GM21528 (cell line): ENCODE measurements around the gene GAS2L3.
"Not testable (repeated sequence)": the region's sequence is repeated elsewhere in the genome, so short reads cannot be mapped to it uniquely, and the experiment has no call there.

Source experiments
- ATAC-seq: cut with Tn5 transposase; IDR thresholded peaks from one replicate; pipeline ENCODE4 v1.9.1; 2021; ENCODE audit warnings: mild to moderate bottlenecking, moderate library complexity; ENCODE audit not compliant: unreplicated experiment, low FRiP score

The GAS2L3 gene

DNA sequence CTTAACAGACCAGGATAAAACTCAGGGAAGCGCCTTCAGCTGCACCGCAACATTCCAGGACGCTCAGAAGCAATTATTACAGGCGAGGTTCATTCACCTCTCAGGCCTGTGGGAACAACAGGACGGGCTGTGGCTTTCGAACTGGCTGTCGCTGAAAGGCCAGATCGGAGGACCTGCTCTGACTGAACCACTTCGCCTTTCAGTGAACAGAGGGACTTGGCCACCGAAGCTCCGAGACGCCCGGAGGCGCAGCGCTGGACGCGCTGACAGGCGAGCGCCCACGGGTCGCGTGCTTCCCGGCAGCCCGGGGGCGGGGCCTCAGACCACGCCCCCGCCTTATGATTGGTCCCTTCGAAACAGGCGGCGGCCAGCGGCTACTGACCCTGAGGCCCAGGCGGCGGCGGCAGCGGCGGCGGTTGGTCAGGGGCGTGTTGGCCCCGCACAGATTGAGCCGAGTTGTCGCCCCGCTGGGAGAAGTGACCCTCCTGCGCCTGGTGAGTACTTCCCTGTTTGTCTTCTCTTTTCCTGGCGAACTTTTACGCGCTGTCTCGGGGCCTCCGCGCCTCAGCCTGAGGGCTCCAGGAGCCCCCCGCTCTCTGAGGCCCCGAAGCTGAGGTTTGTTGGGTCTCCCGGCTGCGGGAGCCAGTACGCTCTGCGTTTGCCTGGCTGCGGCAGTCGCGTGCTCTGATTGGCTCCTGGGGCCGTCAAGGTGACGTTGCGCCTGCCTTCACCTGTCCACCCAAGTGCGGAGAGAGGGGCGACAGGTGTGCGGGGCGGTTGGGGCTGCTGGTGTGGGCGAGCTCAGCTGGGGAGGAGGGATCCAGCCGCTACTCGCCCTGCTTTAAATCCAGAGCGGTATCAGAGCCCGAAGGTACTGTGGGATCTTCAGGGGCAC, at the start of gene GAS2L3:
TSS of gene GAS2L3 (plus strand) at position 393 of the 895 bp plus-strand sequence. CDS start 21,221 bp downstream, outside the sequence.
- peak; percentile 98 for ATAC-seq

DNA sequence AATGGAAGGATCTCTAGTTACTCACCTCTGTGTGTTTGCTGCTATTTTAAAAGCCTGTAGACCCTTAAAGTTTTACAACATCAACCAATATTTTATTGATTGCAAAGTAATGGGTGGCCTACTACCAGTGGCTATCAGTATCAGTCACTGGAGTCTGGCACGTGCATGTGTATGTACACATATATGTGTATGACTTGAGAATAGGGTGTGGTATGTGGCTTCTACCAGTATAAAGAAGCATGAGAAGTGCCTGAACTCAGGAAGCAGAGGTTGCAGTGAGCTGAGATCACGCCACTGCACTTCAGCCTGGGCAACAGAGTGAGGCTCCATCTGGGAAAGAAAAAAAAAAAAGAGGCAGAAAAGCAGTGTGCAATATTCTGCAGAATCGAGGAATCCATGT, 45.5 kb upstream of the GAS2L3 start:
- no peak for ATAC-seq

DNA sequence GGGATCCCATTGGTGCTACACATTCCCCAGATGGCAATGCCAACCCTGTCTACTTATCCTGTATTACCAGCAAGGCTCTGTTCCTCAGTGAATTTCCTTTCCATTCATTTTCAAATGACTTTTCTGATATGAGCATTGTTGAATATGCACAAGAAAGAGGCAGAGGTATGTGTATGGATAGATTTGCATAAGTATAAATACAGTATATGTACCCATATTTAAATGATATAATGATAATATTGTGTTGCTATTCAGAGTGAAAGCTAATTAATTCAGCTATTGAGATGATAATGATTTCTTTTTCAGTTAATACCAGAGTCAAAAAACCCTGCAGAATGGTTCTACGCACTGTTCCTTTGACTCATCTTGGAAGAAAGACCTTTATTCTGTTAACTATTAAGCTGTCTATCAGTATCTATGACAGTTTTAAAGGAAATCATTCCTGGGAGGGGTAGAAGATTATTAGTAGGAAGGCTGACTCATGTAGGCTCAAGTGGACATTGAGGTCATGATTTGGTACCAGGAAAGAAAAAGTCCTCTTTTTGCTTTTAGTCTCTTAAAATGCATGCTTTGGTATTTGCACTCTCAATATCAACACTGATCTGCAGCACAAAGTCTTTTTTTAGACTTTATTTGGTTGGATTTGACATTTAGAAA, 44.9 kb upstream of the GAS2L3 start:
- no peak for ATAC-seq

GRCh38 chr12:100529756-100530350, 43.6 kb upstream of the GAS2L3 start:
- ATAC-seq = no peak

DNA sequence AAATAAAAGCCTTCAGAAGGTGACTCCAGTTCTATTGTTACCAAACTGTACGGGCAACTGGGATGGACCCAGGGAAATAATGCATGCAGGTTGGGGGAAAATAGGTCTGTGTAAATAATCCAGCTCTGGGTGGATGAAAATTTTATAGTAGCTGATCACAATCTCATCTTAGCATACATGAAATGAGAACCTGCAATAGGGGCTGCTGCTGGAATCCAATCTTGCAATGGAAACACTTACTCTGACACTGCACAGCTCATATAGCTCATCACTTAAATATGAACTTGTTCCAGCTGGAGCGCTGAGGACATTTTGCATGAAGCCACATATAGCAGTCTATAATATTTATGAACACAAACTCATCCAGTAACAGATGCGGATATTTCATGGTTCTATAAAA, 40.1 kb upstream of the GAS2L3 start:
- no peak for ATAC-seq

GRCh38 chr12:100534625-100535227, 38.8 kb upstream of the GAS2L3 start:
- no peak for ATAC-seq

- no peak for ATAC-seq
These were observed 34.3 kb upstream of the GAS2L3 start for GRCh38 chr12:100539202-100539601.

- no peak for ATAC-seq
These were observed 29.3 kb upstream of the GAS2L3 start for GRCh38 chr12:100544165-100544564.

DNA sequence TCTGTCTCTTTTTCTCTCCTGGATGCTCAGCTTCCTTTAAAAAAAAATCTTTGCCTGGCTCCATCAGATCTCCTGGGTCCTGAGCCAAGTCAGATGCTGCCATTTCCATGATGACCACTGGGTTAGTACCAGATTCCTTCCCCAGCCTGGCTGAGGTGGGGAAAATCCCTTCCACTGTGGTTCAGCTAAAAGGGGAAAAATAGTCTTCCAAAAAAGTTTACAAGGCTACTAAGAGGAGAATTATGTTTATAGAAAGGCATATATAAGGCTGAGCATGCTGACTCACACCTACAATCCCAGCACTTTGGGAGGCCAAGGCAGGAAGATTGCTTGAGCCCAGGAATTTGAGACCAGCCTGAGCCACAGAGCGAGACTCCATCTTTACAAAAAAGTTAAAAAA, 28.4 kb upstream of the GAS2L3 start:
- ATAC-seq = no peak

GRCh38 chr12:100553936-100554335, 19.5 kb upstream of the GAS2L3 start:
- no peak for ATAC-seq

DNA sequence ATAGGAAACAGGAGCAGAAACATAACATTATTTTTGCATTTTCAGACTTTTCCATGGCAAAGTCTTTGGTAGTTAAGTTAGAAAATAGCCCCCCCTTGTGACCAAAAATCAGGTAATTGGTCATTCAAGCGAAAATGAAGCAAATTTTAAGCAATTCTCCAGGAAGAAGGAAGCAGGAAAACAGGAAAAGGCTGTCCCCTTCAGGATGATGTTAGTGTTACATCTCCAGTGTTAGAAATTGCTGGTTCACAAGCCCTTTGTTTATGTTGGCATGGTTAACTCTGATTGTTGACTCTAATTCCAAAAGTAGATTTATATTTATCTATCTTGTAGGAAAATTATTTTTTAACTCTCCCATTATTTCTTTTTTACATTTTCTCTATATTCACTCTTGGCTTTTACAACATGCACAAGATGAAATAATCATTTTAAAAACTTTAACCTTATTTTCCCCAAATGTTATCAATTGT, 18.8 kb upstream of the GAS2L3 start:
- ATAC-seq = no peak

GRCh38 chr12:100555722-100556121, 17.8 kb upstream of the GAS2L3 start:
- no peak for ATAC-seq

DNA sequence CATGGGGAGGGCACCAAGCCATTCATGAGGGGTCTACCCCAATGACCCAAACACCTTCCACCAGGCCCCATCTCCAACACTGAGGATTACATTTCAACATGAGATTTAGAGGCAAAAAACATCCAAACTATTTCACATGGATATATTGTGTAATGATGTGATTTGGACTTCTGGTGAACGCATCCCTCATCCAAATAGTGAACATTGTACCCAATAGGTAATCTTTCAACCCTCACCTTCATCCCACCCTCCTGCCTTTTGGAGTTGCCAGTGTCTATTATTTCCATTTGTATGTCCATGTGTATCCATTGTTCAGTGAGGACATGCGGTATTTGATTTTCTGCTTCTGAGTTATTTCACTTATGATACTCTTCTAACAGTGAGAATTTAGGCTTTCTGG, 16.1 kb upstream of the GAS2L3 start:
- no peak for ATAC-seq

- ATAC-seq = not testable (repeated sequence)
These were observed 14.2 kb upstream of the GAS2L3 start for GRCh38 chr12:100559261-100559660.

GRCh38 chr12:100564090-100564489, 9.4 kb upstream of the GAS2L3 start:
- ATAC-seq = no peak

GRCh38 chr12:100564905-100565467, 8.5 kb upstream of the GAS2L3 start:
- ATAC-seq = no peak

DNA sequence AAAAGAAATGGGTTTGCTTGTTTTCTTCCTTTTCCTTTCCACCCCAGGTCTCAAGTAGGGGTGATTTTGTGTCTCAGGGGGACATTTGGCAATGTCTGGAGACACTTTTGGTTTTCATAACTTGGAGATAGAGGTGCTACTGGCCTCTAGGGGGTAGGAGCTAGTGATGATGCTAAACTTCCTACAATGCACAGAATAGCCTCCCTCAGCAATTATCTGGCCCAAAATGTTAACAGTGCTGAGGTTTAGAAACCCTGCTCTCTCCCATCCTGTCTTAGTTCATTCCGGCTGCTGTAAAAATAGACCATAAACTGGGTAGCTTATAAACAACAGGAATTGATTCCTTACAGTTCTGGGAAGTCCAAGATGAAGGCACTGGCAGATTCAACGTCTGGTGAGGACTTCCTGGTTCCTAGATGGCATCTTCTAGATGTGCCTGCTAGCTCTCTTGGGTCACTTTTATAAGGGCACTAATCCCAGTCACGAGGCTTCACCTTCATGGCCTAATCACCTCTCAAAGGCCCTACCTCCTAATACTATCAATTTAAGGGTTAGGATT, 7.4 kb upstream of the GAS2L3 start:
- no peak for ATAC-seq

DNA sequence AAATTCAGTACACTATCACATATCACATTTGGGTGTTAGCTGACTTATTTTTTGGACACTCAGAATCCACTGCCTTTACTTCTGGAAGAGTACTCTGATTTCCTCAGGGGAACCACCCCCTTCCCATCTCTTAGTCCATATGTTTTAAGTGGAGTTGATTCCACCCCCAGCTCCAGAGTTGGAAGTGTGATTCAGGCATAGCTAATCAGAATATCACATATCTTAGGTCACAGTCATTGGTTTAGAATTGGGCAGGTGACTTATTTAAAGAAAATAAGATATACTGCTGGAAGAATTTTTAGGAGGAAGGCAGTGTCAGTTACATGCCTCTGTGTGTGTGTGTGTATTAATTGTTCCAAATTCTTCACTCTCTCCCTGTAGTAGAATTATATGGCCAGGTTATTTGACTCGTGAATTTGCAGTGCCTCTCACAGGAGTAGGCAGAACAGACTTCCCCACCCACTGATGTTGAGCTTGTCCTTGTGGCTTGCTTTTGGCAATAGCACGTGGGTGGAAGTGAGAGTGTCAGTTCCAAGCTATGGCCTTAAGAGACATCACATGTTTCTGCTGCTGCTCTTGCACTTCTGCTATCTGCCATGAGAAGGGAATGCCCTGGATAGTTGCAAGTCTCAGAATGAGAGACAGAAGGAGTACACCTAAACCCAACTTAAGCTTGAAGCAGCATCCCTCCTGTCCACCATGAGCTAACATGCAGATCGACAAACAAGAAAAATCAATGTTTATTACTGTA, 6.4 kb upstream of the GAS2L3 start:
- ATAC-seq = peak; percentile 92

- peak; percentile 21 for ATAC-seq
These were observed 5.5 kb upstream of the GAS2L3 start for GRCh38 chr12:100567945-100568344.

DNA sequence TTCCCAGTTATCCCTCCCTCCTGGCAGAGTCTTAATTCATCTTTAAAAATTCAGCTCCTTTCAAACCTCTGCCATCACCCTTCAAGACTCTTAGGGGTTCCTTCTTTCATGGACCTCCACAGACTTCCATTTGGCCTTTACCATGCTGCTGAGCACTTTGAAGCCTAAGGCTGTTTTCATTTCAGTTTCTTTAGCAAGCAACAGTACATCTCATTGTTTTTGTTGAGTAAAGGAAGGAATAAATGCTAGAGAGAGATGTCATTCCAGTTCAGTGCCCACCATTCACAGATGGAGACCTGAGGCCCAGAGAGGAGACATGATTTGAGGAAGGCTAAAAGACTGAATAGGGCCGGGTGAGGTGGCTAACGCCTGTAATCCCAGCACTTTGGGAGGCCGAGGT, 1.3 kb upstream of the GAS2L3 start:
- ATAC-seq = no peak
